Stimulated activated effector memory CD8-positive, alpha-beta T cell treated with anti-CD3 and anti-CD28 coated beads, Interleukin-12 subunit alpha, Interleukin-12 subunit beta, amount 100 ng/mL, for 72 hours (primary cell): ENCODE results near the gene CEP41.
A peak's percentile ranks its signal among the peaks of the same experiment; 100 is the strongest.

ENCODE experiments used
- ATAC-seq: fragments of 150-1000 bp; cut with Tn5 transposase; 2 replicates; pipeline ENCODE4 v1.10.0; 2021
- DNase-seq, 2 donors: peaks; one replicate each; pipeline ENCODE4 v3.0.0; 2021 to 2022; ENCODE audit warnings: low spot score in 2 of 2
- H3K27ac Mint-ChIP-seq: one replicate; pipeline ENCODE4 v1.8.0; 2022; ENCODE audit warnings: mild to moderate bottlenecking, mixed read lengths
- H3K36me3 Mint-ChIP-seq: one replicate; pipeline ENCODE4 v1.8.0; 2022; ENCODE audit warnings: mild to moderate bottlenecking, mixed read lengths
- H3K4me1 Mint-ChIP-seq: one replicate; pipeline ENCODE4 v1.8.0; 2022; ENCODE audit warnings: mixed read lengths
- H3K4me3 Mint-ChIP-seq: one replicate; pipeline ENCODE4 v1.8.0; 2022; ENCODE audit warnings: mild to moderate bottlenecking, mixed read lengths
- H3K9me3 Mint-ChIP-seq: one replicate; pipeline ENCODE4 v1.8.0; 2022; ENCODE audit warnings: mixed read lengths

Gene CEP41

DNA sequence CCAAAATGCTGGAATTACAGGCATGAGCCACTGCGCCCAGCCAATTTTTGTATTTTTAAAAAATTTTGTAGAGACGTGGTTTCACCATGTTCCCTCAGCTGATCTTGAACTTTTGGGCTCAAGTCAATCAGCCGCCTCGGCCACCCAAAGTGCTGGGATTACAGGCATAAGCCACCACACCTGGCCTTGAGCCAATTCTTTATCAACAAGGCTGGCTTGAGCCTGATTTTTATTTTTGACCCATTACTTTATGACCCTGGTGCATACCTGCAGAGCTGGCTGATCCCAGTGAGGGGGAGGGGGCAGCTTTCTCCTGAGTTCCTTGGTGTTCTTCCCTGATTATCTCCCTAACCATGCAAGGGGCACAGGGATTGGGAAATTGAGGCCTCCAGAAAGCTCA lies 76.4 kb downstream of the CEP41 start:
- H3K4me3 Mint-ChIP-seq: no peak overlapping the region
- H3K36me3 Mint-ChIP-seq: no peaks in the 10 kb centered on the region
- peaks cover 24% of the 10 kb centered on the region for H3K4me1 Mint-ChIP-seq
- DNase-seq (no peak), ATAC-seq (no peak)
- no peak overlapping the region for H3K27ac Mint-ChIP-seq
- peaks cover 7% of the 10 kb centered on the region for H3K9me3 Mint-ChIP-seq

DNA sequence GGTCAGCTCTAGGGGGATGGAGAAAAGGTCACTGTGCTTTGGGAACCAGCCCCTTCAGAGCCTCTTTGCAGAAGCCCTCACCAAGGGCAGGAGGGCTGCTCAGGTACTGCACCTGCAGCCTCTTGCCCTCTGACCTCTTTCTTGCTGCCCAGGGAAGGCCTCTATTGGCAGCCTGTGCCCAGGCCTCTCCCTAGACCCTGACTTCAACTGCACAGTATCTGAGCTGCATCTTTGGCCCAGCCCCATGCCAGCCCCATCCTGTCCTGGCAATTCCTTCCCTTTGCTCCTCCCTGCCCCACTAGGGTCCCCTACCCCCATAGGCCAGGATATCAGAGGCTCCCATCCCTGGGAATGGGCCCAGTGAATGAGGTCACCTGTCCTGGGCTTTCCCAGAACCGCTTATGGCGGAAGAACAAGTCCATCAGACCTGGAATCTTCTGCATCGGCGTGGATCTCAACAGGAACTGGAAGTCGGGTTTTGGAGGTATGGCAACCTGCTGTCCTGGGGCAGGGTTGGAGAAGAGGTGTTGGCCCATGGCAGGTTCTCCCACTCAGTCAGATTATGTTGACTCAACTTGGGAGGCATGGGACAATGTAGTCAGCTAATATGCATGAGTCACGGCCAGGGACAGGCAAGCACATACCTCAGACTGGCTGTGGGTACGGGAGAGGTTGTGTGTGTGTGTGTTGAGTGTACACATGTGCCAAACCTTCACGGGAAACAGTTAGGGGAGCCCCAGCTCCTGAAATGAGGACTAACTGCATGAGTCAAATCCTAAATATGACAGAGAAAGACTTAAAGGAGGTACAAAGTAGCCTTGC lies 77.6 kb downstream of the CEP41 start:
- DNase-seq: peak; percentile 19 to 74
- Mint-ChIP-seq H3K27ac (peak overlapping the region; percentile 79), H3K4me1 (peaks cover 15% of the 10 kb centered on the region), H3K36me3 (no peaks in the 10 kb centered on the region), H3K4me3 (peak overlapping the region; percentile 17), H3K9me3 (peaks cover 15% of the 10 kb centered on the region)
- ATAC-seq: peak; percentile 97

DNA sequence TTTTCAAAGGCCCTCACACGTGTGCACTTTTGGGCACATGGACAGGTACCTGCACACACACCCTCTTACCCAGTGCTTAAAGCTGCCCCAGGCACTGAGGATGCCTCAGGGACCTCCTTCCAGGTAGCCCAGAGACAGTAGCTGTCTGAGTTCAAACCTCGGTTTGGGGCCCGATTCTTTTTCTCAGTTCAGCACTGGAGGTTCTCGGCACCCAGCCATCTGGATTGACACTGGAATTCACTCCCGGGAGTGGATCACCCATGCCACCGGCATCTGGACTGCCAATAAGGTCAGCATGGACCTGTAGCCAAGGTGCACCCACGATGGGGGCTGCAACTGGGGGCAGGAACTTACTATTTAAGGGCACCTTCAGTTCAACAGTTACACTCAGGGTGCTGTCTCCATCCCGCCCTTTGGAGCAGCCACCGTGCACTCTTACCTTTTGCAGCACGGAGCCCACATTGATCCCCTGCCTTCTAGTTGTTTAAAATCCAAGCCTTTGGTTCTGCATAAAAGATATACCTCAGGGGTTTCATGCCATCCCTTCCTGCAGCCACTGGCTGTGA lies 78.5 kb downstream of the CEP41 start:
- no peak overlapping the region for H3K27ac Mint-ChIP-seq
- peaks cover 15% of the 10 kb centered on the region for H3K9me3 Mint-ChIP-seq
- DNase-seq (no peak), ATAC-seq (no peak)
- H3K4me1 Mint-ChIP-seq: peaks cover 15% of the 10 kb centered on the region
- H3K4me3 Mint-ChIP-seq: no peak overlapping the region
- H3K36me3 Mint-ChIP-seq: no peaks in the 10 kb centered on the region

DNA sequence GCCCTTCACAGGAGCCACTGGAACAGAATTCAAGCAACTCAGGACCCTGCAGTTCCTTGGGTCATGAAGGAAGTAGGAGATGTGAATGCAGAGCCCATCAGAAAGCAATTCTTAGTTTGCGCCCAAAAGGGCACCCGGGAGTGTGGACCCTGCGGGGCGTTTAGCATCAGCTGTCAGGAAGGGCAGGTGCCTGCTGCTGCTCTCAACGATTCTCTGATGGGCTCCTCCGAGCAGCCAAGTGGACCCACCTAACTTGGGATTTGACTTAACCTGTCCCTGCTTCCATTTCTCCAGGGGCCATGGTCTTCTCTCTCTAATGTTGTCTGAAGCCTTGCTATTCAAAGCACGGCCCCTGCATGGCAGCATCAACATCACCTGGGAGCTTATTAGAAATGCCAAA lies 79.1 kb downstream of the CEP41 start:
- ATAC-seq (no peak), DNase-seq (no peak)
- no peak overlapping the region for H3K4me3 Mint-ChIP-seq
- no peak overlapping the region for H3K27ac Mint-ChIP-seq
- H3K9me3 Mint-ChIP-seq: peaks cover 15% of the 10 kb centered on the region
- H3K4me1 Mint-ChIP-seq: peaks cover 15% of the 10 kb centered on the region
- no peaks in the 10 kb centered on the region for H3K36me3 Mint-ChIP-seq

DNA sequence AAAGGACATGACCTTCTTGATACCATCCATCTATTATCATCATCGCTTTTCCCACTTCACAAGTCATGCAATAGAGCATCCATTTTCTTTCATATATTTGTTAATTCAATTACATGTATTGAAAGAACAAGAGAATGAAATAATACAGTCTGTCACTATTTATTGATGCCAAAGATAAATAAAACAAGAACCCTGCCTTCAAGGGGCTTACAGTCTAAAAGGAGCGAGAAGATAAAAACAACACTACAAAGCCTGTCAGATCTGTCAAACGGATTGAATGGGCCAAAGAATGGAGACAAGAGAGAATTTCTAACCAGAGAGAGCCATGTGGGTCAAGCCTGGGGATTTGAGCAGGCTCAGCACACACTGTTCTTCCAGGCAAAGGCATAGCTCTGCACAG lies 80.3 kb downstream of the CEP41 start:
- ATAC-seq: no peak
- H3K9me3 Mint-ChIP-seq: peaks cover 15% of the 10 kb centered on the region
- no peaks in the 10 kb centered on the region for H3K36me3 Mint-ChIP-seq
- DNase-seq: no peak
- no peak overlapping the region for H3K4me3 Mint-ChIP-seq
- no peak overlapping the region for H3K27ac Mint-ChIP-seq
- H3K4me1 Mint-ChIP-seq: peaks cover 15% of the 10 kb centered on the region

DNA sequence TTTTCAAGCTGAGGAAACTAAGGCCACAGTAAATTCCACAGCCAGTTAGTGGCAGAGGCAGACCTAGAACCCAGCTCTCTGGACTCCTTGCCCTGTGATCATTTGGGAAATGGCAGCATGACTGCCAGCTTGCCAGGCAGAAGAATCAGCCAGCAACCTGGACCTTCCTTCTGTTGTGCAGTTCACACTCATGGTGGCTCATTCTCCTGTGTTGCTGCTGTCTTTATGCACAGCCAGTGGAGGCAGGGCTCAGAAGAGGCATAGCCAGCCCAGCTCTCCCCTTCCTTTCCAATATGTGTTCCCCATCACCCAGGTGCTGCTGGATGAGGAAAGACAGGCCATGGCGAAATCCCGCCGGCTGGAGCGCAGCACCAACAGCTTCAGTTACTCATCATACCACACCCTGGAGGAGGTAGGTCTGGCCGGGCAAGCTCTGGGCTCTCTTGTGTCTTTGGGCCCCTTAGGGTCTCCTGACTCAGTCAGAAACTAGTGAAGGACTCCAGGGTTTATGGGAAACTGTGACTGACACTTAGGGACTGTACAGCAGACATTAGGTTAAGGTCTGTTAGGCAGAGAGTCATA lies 81.4 kb downstream of the CEP41 start:
- ATAC-seq (peak; percentile 31), DNase-seq (no peak)
- no peak overlapping the region for H3K4me3 Mint-ChIP-seq
- H3K36me3 Mint-ChIP-seq: no peaks in the 10 kb centered on the region
- H3K9me3 Mint-ChIP-seq: peaks cover 15% of the 10 kb centered on the region
- no peak overlapping the region for H3K27ac Mint-ChIP-seq
- peaks cover 15% of the 10 kb centered on the region for H3K4me1 Mint-ChIP-seq

DNA sequence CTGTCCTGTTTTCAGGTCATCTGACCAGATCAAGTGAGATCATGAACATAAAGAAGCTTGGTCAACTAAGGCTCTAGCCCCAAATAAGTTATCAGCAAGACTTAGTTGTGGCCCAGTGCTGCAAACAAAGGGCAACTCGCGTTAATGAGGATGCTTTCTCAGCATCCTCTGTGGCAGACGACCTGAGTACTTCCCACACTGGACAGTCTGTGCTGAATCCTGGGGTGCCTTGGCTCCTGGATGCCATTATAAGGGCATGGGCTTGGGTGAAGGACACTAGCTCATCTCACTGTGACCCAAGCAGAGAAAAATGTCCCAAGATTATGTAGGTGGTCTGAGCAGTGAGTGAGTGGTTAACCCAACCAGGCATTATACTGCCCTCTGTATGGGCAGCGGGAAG lies 82.3 kb downstream of the CEP41 start:
- no peak for DNase-seq
- Mint-ChIP-seq H3K36me3 (no peaks in the 10 kb centered on the region), H3K4me3 (no peak overlapping the region), H3K27ac (no peak overlapping the region), H3K4me1 (peaks cover 10% of the 10 kb centered on the region), H3K9me3 (peaks cover 15% of the 10 kb centered on the region)
- no peak for ATAC-seq

DNA sequence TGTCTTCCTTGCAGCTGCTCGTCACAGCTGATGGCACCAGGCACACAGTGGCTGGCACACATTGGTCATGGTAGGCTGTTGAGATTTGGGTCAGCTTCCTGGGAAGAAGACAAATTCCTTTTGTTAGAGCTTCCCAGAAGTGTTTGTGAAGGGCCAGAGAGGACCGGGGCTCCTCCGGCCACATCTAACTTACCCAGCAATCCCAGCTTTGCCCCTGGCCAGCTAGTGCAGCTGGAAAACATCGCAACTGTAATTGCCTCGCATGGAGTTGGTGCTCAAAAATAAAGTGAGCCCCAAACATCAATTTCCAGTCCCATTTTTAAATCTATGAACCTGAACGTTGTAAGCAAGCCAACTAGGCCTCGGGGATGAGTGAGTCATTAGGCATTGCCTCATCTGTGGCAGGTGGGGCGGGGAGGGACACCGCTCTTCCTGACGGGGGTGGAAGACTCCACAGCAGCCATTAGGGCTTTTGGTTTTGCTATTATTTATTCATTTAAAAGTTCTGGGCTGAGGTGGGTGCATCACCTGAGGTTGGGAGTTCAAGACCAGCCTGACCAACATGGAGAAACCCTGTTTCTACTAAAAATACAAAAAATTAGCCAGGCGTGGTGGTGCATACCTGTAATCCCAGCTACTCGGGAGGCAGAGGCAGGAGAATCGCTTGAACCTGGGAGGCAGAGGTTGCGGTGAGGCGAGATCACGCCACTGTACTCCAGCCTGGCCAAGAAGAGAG lies 83.8 kb downstream of the CEP41 start:
- Mint-ChIP-seq H3K27ac (no peak overlapping the region), H3K4me1 (no peaks in the 10 kb centered on the region), H3K36me3 (no peaks in the 10 kb centered on the region), H3K9me3 (peaks cover 15% of the 10 kb centered on the region), H3K4me3 (no peak overlapping the region)
- DNase-seq (no peak), ATAC-seq (no peak)

DNA sequence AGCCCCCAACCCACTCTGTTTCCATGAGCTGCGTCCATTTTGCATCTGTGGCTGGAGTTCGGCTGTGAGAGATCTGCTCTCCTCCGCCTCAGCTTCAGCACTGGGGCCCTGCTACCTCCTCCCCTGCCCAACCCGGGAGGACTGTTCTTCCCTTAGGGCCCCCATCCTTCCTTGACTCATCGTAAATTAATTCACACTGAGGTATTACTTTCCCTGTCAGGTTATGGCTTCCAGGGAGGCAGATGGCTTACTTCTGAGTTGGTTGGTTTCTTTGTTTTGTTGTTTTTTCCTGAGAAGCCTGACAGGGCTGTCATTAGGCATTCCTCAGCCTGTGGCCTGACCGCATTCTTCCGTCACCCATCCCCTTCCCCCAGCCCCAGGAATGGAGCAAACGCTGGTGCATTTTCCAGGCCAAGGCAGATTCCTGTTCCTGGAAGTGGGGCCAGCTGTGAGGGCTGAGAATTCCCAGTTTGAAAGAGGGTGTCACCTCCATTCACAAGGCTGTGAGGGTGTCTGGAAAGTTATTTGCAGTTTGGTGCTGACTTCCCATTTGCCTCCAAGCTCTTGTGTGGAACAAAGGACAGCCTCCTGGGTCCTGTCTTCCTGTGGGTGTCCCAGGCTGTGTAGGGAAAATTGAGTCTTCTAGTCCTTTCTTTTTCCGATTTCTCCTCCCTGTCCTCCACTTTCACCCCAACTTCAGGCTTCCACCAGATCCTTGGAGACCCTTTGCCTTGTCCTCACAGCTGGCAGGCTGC lies 84.5 kb downstream of the CEP41 start:
- ATAC-seq (no peak), DNase-seq (no peak)
- H3K36me3 Mint-ChIP-seq: no peaks in the 10 kb centered on the region
- no peak overlapping the region for H3K27ac Mint-ChIP-seq
- no peak overlapping the region for H3K4me3 Mint-ChIP-seq
- H3K9me3 Mint-ChIP-seq: peaks cover 15% of the 10 kb centered on the region
- peaks cover 4% of the 10 kb centered on the region for H3K4me1 Mint-ChIP-seq

DNA sequence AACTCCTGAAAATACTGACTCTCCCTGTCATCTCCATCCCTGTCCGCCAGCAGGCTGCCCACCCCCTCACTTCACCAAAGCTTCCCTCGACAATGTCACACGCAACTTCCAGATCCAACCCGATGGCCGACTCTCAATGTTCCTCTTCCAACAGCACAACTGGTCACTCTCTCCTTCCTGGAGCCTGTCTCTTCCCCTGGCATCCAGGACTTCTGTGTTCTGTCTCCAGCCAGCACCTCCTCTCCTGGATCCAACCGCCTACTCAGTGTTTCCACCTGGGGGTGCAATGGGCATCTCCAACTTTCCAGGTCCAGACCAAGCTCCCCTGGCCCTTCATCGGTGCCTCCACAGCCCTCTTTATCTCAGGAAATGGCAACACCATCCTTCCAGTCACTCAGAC lies 87.6 kb downstream of the CEP41 start:
- no peak overlapping the region for H3K27ac Mint-ChIP-seq
- no peak for ATAC-seq
- peaks cover 19% of the 10 kb centered on the region for H3K4me1 Mint-ChIP-seq

DNA sequence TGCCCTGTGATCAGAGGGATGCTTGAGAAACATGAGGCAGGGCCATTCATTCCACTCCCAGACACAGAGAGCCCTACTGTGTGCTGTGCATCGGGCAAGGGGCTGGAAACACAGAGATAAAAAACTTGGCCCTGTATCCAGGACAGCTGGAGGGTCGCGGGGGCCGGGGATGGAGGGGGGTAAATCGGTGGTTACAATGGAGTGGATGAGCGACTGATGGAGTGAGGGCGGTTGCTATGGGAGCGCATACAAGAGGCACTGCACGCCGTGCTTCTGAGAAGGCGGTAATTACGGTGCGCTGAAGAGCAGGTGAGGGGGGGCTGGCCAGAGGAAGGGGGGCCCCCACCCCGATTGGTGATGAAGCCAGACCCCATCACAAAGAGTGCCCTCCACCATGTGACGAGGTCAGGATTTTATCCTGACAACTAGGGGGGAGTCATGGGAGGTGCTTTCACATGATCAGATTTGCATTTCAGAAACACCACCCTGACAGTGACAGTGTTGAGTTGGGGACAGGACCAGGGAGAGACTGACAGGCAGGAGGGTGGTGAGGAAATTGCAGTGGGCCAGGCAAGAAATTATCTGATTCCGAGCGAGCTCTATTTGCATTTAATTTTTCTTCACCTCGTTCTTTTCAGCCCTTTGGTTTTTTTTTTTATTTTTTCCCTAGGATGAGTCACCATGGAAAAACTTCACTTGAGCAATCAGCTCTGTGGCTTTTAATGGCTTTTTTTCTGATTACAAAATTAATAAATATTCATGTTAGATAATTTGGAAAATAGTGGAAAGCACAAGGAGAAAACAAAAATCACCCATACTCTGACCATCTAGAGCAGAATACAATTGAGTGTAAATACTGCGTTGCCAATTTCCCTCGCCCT lies 88.4 kb downstream of the CEP41 start:
- H3K4me1 Mint-ChIP-seq: peaks cover 19% of the 10 kb centered on the region
- H3K4me3 Mint-ChIP-seq: no peak overlapping the region
- H3K27ac Mint-ChIP-seq: no peak overlapping the region
- ATAC-seq: no peak
- DNase-seq: no peak
- no peaks in the 10 kb centered on the region for H3K9me3 Mint-ChIP-seq
- H3K36me3 Mint-ChIP-seq: no peaks in the 10 kb centered on the region

More for the DNA sequence above, 87.6 kb downstream of the CEP41 start:
- Mint-ChIP-seq H3K4me3 (no peak overlapping the region), H3K36me3 (no peaks in the 10 kb centered on the region), H3K9me3 (no peaks in the 10 kb centered on the region)
- no peak for DNase-seq

DNA sequence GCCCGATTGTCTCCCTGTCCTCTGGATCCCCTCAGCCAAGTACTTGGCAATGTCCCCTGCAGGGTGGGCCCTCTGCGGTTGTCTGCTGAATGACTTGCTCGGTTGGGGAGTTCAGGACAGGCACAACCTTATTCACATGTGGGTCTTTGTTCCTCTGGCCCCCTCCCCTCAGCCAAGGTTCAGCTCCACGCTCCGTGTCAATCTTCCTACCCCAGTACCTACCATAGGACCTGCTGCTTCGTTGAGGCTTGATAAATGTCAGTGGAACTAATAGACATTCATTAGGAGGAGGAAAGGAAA lies 89.1 kb downstream of the CEP41 start:
- Mint-ChIP-seq H3K4me3 (no peak overlapping the region), H3K27ac (peak overlapping the region; percentile 27), H3K36me3 (no peaks in the 10 kb centered on the region), H3K9me3 (no peaks in the 10 kb centered on the region), H3K4me1 (peaks cover 19% of the 10 kb centered on the region)
- no peak for ATAC-seq
- no peak for DNase-seq

DNA sequence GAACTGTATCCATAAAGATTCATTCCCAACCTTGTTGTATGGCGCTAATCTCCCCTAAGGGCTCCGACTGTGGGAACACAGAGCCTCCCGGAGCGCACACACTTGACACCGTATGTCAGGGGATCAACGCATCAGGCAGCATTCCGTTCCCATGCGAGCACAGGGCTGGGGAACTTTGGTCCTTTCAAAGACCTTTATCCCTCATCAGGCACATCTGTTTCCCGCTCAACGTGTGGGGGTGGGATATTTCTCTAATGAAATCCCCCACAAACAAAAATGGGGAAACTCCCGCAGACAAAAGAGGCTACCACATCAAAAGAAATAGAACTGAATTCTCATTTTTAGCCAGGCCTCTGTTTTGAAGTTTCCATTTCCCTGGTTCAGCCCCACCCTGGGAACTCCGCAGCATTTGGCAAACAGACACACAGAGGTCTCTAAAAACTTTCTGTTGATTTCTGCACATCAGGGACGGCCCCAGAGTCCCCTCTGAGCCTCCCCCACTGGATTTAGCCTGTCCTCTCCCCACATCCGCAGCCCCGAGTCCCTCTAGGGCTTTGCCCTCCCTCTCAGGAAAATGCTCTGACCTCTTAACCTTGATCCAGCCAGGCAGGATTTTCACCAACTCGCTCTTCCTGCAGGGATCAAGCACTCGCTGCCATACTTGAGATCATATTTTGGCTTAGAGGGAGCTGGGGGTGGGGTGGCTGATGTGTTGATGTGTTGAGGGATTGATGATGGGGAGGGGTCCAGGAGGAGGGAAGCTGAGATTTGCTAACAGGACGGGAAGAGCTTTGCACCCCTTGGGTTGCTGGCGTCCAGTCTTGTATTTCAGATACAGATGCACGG lies 89.6 kb downstream of the CEP41 start:
- Mint-ChIP-seq H3K27ac (peak overlapping the region; percentile 27), H3K36me3 (no peaks in the 10 kb centered on the region), H3K4me1 (peaks cover 19% of the 10 kb centered on the region), H3K9me3 (no peaks in the 10 kb centered on the region), H3K4me3 (peak overlapping the region; percentile 13)
- ATAC-seq (no peak), DNase-seq (no peak)
